B cell (primary cell): ENCODE measurements around the gene MMP3.

ENCODE experiments used
- CTCF ChIP-seq: fragments of 200-600 bp; IDR thresholded peaks from one replicate; pipeline ENCODE4 v1.8.0; 2022; ENCODE audit warnings: antibody characterized with exemption, mild to moderate bottlenecking
- EZH2 ChIP-seq: IDR thresholded peaks from 2 replicates; pipeline ENCODE4 v1.6.1; 2012; ENCODE audit warnings: borderline replicate concordance, low read depth, mild to moderate bottlenecking, moderate library complexity, low read length; ENCODE audit not compliant: insufficient read depth, poor library complexity, severe bottlenecking

DNA sequence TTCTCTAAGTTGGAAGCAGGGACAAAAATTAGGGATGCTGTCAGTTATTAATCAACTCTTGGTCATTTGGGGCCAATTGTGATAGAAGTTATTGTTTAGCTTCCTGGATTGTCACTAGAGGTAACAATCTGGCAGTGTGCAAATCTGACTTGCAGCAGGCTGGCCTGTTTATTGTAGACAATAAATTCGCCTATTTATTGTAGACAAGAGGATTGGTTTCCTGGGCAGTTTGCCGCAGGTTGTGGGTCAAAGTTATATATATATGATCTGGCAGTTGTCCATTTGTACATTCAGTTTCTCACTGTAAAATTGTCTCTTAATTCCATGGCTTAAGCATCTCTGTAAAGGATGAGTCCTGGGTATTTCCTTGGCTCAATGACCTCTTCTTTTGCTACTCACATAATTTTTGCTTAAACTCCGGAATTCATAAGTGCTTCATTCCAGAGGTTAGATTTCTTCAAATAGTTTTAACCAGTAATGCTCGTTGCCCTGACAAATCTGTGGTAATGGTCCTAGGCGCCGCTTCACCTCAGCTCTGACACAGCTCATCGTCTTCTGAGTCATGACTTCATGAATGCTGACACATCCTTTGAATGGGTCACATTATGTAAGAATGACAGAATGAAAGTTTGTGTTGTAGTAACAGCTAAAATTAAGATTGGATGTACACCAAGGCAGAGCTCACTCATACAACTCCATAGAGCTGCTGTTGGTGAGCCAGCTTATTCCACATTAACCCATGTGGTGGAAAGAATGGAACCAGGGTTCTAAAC, 7.8 kb upstream of the MMP3 start:
- TF ChIP-seq CTCF (no peak), EZH2 (no peak)
